ENCODE measurements around the gene IZUMO1R. TPM values are rescaled to one million over a fixed set of nuclear protein-coding genes. Genes with fewer than 3 reads are reported as not detected.
A peak's percentile ranks its signal among the peaks of the same experiment; 100 is the strongest.
"Not testable (repeated sequence)": the region's sequence is repeated elsewhere in the genome, so short reads cannot be mapped to it uniquely, and the experiment has no call there.

The IZUMO1R gene
- total RNA-seq: not detected in 2 replicates

DNA sequence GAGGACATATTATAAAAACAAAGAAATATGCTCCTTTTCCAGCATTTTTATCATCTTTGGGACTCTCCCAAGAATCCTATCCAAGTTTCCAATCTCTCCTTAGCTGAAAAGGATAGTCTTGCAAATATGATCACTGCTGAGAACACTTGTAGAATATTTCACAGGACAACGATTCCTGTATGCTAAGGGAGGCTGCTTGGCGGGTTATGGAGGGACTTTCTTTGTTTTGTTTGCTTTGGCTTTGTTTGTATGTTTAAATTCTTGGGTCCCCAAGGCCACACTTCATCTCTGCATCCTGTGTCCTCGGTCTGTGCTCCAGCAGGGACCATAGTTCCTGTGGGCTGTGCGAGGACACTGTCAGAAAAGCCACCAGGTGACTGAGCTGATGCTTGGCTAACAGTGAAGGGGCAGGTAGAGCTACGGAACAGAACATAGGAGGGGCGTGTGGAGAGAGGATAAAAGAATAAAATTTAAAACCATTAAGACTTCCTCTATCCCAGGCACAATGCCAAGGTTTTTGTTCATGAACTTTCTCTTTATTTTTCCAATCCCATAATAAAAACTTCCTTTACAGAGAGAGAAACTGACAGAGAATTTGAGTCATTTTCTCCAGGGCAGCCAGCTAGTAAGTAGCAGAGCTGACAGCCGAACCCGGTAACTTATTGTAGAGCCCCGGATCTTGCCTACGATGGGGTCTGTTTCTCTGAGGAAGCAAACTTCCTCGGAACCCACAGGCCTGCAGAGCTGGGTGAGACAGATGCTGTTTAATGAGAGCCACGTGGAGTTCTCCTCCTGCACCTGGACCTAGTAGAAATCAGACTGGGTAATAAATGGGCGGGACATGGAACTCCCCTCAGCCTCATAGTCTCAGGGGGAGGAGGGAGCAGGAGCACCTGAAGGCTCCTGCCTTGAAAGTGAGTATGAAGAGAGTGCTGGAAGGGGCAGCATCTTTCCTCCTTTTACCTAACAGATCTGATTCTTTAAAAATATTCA, at the start of gene IZUMO1R:
TSS of gene IZUMO1R (plus strand) at position 615 of the 993 bp plus-strand sequence. CDS start 1,057 bp downstream, outside the sequence.
- TF ChIP-seq, protein P1, sequence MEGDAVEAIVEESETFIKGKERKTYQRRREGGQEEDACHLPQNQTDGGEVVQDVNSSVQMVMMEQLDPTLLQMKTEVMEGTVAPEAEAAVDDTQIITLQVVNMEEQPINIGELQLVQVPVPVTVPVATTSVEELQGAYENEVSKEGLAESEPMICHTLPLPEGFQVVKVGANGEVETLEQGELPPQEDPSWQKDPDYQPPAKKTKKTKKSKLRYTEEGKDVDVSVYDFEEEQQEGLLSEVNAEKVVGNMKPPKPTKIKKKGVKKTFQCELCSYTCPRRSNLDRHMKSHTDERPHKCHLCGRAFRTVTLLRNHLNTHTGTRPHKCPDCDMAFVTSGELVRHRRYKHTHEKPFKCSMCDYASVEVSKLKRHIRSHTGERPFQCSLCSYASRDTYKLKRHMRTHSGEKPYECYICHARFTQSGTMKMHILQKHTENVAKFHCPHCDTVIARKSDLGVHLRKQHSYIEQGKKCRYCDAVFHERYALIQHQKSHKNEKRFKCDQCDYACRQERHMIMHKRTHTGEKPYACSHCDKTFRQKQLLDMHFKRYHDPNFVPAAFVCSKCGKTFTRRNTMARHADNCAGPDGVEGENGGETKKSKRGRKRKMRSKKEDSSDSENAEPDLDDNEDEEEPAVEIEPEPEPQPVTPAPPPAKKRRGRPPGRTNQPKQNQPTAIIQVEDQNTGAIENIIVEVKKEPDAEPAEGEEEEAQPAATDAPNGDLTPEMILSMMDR (IDR thresholded peaks at IDR 0.05; ENCODE audit: insufficient read depth, low read depth, low read length): no peak
- H3K4me3 ChIP-seq (ENCODE audit: low read depth, low read length): no peak within 1 kb of the TSS
- DNase-seq (ENCODE audit: low read depth): peak; percentile 7

DNA sequence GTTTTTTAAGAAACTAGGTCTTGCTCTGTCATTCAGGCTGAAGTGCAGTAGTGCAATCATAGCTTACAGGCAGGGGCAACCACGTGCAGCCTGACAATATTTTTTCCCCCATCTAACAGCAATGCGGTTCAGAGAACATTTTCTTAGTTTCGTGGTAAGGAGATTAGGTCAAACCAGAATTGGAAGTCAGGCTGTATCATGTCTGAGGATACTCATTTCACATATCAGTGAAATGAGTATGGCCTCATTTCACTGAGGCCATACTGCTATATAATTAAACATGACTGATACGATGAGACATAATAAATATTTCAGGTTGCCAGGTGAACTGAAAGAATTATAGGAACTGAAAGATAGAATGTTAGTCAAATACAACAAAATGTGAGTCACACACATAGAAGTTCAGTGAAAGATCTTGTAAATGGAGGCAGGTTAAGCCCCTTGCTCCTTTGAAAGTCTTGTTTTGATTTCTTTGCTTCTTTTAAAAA, 32.5 kb upstream of the IZUMO1R start:
- no peak overlapping the region for H3K4me3 ChIP-seq (ENCODE audit: low read depth, low read length)
- DNase-seq (ENCODE audit: low read depth): no peak
- TF ChIP-seq, protein P1 (IDR thresholded peaks at IDR 0.05; ENCODE audit: insufficient read depth, low read depth, low read length): no peak

DNA sequence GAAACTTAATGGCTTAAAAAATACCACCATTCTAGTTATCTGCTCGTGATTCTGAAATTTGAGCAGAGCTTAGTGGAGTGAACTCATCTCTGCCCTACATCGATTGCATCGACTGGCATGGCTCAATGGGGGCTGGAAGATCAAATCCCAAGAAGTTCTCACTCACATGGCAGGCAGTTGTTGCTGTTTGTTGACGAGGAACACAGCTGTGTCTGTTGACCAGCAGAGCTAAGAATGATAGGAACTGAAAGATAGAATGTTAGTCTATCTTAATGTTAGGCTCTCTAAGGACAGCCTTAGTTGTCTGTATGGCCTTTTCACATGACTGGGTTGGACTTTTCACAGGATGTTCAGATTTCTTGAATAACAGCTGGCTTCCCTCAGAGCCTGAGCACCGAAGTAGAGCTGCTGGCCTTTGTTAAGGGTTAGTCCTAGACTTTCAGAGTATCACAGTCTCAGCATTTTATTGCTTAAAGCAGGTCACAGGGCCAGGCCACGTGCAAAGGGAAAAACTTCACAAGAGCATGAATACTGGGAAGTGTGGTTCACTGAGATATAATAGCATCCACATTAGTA, 31.6 kb upstream of the IZUMO1R start:
- no peak for DNase-seq (ENCODE audit: low read depth)

DNA sequence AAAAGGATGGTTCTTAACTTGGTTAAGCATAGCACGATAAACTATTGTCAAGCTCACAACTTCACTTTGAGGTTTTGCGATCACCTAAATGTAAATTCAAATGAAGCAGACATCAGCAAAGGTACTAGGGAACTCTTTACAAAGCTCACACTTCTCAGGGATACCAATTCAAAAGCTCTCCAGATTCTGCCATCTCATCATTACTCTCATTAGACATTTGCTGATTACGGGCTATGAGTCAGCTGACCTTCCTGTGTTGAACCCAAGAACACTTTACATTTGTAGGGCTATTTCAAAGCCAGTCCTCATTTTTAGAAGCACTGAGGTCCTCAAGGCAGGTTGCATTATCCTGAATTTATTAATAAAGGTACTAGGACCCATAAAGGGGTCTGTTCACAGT, 28.4 kb upstream of the IZUMO1R start:
- no peak overlapping the region for H3K4me3 ChIP-seq (ENCODE audit: low read depth, low read length)
- TF ChIP-seq, protein P1 (IDR thresholded peaks at IDR 0.05; ENCODE audit: insufficient read depth, low read depth, low read length): no peak
- DNase-seq (ENCODE audit: low read depth): no peak

More for the DNA sequence above, 31.6 kb upstream of the IZUMO1R start:
- no peak overlapping the region for H3K4me3 ChIP-seq (ENCODE audit: low read depth, low read length)
- TF ChIP-seq, protein P1 (IDR thresholded peaks at IDR 0.05; ENCODE audit: insufficient read depth, low read depth, low read length): no peak

DNA sequence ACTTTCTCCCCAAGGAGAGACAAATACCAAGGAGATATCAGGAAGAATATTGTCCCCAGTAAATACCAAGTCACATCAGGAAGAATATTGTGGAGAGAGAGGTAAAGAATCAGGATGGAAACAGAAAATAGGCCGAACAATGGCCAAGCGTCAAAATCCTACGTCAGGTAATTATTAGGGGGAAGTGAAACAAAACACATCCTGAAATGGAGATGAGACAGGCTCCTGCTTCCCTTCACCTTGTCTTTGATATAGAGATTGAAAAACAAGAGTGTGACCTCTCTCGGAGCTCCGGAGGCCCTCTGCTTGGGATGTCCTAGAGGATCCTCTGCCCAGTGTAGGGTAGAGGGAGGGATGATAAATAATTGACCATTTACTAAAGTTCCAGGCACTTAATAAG, 27.4 kb upstream of the IZUMO1R start:
- H3K4me3 ChIP-seq (ENCODE audit: low read depth, low read length): no peak overlapping the region
- DNase-seq (ENCODE audit: low read depth): no peak
- TF ChIP-seq, protein P1 (IDR thresholded peaks at IDR 0.05; ENCODE audit: insufficient read depth, low read depth, low read length): no peak

DNA sequence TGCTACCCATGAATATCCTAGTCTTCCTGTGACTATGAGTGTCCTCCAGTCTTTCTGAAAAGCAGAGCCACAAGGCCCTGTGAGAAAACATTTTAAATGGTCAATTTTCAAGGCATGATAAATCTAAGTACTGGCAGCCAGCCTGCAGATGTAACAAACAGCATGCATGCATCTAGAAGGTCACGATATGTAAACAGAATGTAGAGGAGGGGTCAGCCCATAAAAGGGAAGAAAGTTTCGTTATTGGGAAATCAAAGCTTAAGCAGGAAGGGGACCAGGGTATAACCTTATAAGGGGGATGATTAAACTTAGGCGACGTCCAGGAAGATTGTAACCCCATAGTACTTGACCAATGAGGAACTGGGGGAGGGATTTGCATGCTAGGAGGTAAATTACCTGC, 26.2 kb upstream of the IZUMO1R start:
- not testable (repeated sequence) for H3K4me3 ChIP-seq (ENCODE audit: low read depth, low read length)
- DNase-seq (ENCODE audit: low read depth): peak; percentile 12

DNA sequence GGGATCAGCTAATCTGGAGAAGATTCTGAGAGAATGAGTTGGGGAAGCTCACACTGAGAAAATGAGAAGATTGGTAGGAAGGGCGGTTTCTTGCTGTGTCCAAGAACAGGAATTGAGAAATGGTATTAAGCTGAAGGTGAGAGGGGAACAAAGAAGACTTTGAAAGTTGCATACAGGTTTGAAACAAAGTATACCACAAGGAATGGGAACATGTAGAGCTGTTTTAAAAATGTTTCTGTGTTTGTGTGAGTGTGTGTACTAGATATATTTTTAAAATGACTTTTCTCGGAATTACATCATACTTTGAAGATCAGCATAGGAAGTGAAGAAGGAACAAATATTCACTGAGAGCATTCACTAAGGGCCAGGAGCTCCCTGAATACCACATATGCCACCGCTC, 24.4 kb upstream of the IZUMO1R start:
- TF ChIP-seq, protein P1 (IDR thresholded peaks at IDR 0.05; ENCODE audit: insufficient read depth, low read depth, low read length): no peak
- DNase-seq (ENCODE audit: low read depth): no peak
- H3K4me3 ChIP-seq (ENCODE audit: low read depth, low read length): no peak overlapping the region

Measured in fibroblast of villous mesenchyme (primary cell).